SK-N-MC (cell line): ENCODE data around the gene ZAR1.

ENCODE experiments used
- EZH2 ChIP-seq: fragments of 200-600 bp; sonication (generic); IDR thresholded peaks from one replicate; pipeline ENCODE4 v1.6.1; 2017; ENCODE audit warnings: antibody characterized with exemption
- POLR2AphosphoS5 ChIP-seq: IDR thresholded peaks from 2 replicates; pipeline ENCODE4 v1.6.1; 2012; ENCODE audit warnings: mild to moderate bottlenecking, low read depth, low read length, borderline replicate concordance

DNA sequence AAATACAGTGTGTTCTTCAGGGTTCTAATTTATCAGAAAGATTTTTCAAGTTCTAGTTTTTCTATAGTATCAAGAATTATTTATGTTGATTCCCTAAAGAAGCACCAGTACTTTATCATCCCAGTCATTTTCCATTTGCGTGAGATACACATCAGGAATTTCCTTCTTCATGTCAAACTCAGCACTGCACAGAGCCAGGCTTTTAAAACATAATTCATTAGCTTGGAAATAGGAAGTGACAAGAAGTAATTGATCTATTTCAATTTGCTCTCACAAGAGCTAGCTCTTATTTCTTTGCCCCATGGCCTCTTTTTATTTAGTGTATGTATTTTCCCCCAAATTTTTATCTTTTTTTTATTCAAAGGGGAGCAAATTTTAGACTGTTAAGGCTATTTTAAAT is 19.9 kb upstream of the ZAR1 start:
- TF ChIP-seq EZH2: no peak
- no peak for TF ChIP-seq POLR2AphosphoS5
